A549 (cell line): Measurements from ENCODE around the gene ACTR3C.

Source experiments
- RFX5 ChIP-seq: fragments of 450-650 bp; IDR thresholded peaks from 2 replicates; pipeline ENCODE4 v1.7.1; 2014; ENCODE audit warnings: antibody characterized with exemption, mild to moderate bottlenecking, moderate library complexity
- TF ChIP-seq, protein P1 (sequence below): fragments of >200 bp; sonication (Bioruptor Twin); formaldehyde crosslinking; IDR thresholded peaks from 3 replicates; pipeline ENCODE4 v1.5.1; 2016

GRCh38 chr7:150311711-150312110 lies 11.6 kb downstream of the ACTR3C start:
- TF ChIP-seq, protein P1, sequence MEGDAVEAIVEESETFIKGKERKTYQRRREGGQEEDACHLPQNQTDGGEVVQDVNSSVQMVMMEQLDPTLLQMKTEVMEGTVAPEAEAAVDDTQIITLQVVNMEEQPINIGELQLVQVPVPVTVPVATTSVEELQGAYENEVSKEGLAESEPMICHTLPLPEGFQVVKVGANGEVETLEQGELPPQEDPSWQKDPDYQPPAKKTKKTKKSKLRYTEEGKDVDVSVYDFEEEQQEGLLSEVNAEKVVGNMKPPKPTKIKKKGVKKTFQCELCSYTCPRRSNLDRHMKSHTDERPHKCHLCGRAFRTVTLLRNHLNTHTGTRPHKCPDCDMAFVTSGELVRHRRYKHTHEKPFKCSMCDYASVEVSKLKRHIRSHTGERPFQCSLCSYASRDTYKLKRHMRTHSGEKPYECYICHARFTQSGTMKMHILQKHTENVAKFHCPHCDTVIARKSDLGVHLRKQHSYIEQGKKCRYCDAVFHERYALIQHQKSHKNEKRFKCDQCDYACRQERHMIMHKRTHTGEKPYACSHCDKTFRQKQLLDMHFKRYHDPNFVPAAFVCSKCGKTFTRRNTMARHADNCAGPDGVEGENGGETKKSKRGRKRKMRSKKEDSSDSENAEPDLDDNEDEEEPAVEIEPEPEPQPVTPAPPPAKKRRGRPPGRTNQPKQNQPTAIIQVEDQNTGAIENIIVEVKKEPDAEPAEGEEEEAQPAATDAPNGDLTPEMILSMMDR = no peak
- no peak for TF ChIP-seq RFX5
